ENCODE results near the gene HERC3.

DNA sequence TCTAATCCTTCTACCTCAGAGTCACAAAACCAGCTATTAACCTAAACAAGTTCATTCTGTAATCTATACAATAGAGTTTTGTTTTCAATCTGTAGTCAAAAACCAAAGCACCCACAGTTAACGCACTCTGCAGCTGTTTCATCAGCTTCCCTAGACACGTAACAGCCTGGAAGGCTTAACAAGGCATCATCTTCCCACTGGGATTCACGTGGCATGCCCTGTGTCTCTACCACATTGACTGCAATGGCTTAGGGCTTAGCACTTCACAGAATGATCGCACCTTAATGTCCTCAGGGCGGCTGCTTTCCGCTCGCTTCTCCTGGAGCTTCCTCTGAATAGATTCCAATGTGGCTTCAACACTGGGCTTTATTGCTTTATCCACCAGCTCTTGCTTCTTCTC is 155.1 kb downstream of the HERC3 start:
- TF ChIP-seq, protein P1, sequence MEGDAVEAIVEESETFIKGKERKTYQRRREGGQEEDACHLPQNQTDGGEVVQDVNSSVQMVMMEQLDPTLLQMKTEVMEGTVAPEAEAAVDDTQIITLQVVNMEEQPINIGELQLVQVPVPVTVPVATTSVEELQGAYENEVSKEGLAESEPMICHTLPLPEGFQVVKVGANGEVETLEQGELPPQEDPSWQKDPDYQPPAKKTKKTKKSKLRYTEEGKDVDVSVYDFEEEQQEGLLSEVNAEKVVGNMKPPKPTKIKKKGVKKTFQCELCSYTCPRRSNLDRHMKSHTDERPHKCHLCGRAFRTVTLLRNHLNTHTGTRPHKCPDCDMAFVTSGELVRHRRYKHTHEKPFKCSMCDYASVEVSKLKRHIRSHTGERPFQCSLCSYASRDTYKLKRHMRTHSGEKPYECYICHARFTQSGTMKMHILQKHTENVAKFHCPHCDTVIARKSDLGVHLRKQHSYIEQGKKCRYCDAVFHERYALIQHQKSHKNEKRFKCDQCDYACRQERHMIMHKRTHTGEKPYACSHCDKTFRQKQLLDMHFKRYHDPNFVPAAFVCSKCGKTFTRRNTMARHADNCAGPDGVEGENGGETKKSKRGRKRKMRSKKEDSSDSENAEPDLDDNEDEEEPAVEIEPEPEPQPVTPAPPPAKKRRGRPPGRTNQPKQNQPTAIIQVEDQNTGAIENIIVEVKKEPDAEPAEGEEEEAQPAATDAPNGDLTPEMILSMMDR (IDR thresholded peaks at IDR 0.05; ENCODE audit: insufficient read depth, low read depth, low read length): no peak
- no peak for TF ChIP-seq EZH2 (IDR thresholded peaks at IDR 0.05; ENCODE audit: insufficient read depth, low read length)
